Endodermal cell (in vitro differentiated cells): ENCODE results near the gene OGFOD3. TPM values are rescaled to one million over a fixed set of nuclear protein-coding genes. Genes with fewer than 3 reads are reported as not detected.
"Not testable (repeated sequence)": the region's sequence is repeated elsewhere in the genome, so short reads cannot be mapped to it uniquely, and the experiment has no call there.

Source experiments
- DNase-seq: peaks from one replicate; pipeline ENCODE4 v3.0.0-alpha.2; 2017
- H3K27ac ChIP-seq: 2 replicates; pipeline ENCODE4 v1.5.1; 2013; ENCODE audit warnings: mild to moderate bottlenecking, low read depth, low read length, moderate library complexity
- H3K27me3 ChIP-seq: 2 replicates; pipeline ENCODE4 v1.6.1; 2013; ENCODE audit warnings: mild to moderate bottlenecking, low read length, moderate library complexity; ENCODE audit not compliant: insufficient read depth, control insufficient read depth, poor library complexity, severe bottlenecking
- H3K36me3 ChIP-seq: 2 replicates; pipeline ENCODE4 v1.7.0; 2013; ENCODE audit warnings: mild to moderate bottlenecking, low read length, moderate library complexity; ENCODE audit not compliant: control insufficient read depth, insufficient read depth
- H3K4me1 ChIP-seq: one replicate; pipeline ENCODE4 v1.7.0; 2013; ENCODE audit warnings: low read length; ENCODE audit not compliant: control insufficient read depth, insufficient read depth
- H3K4me3 ChIP-seq: 2 replicates; pipeline ENCODE4 v1.5.1; 2013; ENCODE audit warnings: mild to moderate bottlenecking, low read length, moderate library complexity
- H3K9ac ChIP-seq: 2 replicates; pipeline ENCODE4 v1.6.1; 2013; ENCODE audit warnings: mild to moderate bottlenecking, low read length, moderate library complexity; ENCODE audit not compliant: poor library complexity, severe bottlenecking; ENCODE audit errors: extremely low read depth
- H3K9me3 ChIP-seq: 2 replicates; pipeline ENCODE4 v1.6.1; 2013; ENCODE audit warnings: mild to moderate bottlenecking, low read length, moderate library complexity; ENCODE audit not compliant: control insufficient read depth
- H3K27ac Mint-ChIP-seq: 2 replicates; pipeline ENCODE4 v1.8.0; 2020; ENCODE audit warnings: mixed read lengths
- H3K27me3 Mint-ChIP-seq: 2 replicates; pipeline ENCODE4 v1.8.0; 2021; ENCODE audit warnings: mild to moderate bottlenecking, mixed read lengths; ENCODE audit not compliant: insufficient read depth
- H3K36me3 Mint-ChIP-seq: 2 replicates; pipeline ENCODE4 v1.8.0; 2020; ENCODE audit warnings: low read depth, mixed read lengths
- H3K4me1 Mint-ChIP-seq: 2 replicates; pipeline ENCODE4 v1.8.0; 2020; ENCODE audit warnings: mixed read lengths
- H3K4me3 Mint-ChIP-seq: 2 replicates; pipeline ENCODE4 v1.8.0; 2020; ENCODE audit warnings: mild to moderate bottlenecking, moderate library complexity, mixed read lengths
- H3K9me3 Mint-ChIP-seq: 2 replicates; pipeline ENCODE4 v1.8.0; 2020; ENCODE audit warnings: mild to moderate bottlenecking, mixed read lengths
- WGBS, 2 experiments: methylation state at CpG; one replicate each; pipeline versions ENCODE4 v1.1.5 to v1.1.7; 2013; ENCODE audit warnings: missing lambda C conversion rate in 2 of 2, mixed read lengths in 1 of 2; ENCODE audit not compliant: insufficient coverage in 1 of 2, insufficient read length in 1 of 2; 5-methylcytosine and 5-hydroxymethylcytosine counted together
- total RNA-seq, 2 donors: library from RNA; stranded (reverse); fragmentation: NEBNext Ultra II Directional in 1 of 2; extraction: Animal tissue kit (Norgen Biotek cat#: 25700) in 1 of 2; gene quantifications; 2 replicates in 1 of 2; 3 replicates in 1 of 2; pipeline ENCODE4 v1.2.1, GENCODE V29; 2021
- TF ChIP-seq, protein P1 (sequence below): fragments of 200-600 bp; sonication (generic); conservative IDR thresholded peaks from 2 replicates; pipeline ENCODE4 v1.5.0; 2021; ENCODE audit warnings: antibody characterized with exemption, mild to moderate bottlenecking

OGFOD3 gene
- total RNA-seq, 2 donors from 2014 or later = 24.0 to 30.1 TPM

GRCh38 chr17:82382933-82383255 is 35.5 kb downstream of the OGFOD3 start:
- TF ChIP-seq, protein P1, sequence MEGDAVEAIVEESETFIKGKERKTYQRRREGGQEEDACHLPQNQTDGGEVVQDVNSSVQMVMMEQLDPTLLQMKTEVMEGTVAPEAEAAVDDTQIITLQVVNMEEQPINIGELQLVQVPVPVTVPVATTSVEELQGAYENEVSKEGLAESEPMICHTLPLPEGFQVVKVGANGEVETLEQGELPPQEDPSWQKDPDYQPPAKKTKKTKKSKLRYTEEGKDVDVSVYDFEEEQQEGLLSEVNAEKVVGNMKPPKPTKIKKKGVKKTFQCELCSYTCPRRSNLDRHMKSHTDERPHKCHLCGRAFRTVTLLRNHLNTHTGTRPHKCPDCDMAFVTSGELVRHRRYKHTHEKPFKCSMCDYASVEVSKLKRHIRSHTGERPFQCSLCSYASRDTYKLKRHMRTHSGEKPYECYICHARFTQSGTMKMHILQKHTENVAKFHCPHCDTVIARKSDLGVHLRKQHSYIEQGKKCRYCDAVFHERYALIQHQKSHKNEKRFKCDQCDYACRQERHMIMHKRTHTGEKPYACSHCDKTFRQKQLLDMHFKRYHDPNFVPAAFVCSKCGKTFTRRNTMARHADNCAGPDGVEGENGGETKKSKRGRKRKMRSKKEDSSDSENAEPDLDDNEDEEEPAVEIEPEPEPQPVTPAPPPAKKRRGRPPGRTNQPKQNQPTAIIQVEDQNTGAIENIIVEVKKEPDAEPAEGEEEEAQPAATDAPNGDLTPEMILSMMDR = no peak

DNA sequence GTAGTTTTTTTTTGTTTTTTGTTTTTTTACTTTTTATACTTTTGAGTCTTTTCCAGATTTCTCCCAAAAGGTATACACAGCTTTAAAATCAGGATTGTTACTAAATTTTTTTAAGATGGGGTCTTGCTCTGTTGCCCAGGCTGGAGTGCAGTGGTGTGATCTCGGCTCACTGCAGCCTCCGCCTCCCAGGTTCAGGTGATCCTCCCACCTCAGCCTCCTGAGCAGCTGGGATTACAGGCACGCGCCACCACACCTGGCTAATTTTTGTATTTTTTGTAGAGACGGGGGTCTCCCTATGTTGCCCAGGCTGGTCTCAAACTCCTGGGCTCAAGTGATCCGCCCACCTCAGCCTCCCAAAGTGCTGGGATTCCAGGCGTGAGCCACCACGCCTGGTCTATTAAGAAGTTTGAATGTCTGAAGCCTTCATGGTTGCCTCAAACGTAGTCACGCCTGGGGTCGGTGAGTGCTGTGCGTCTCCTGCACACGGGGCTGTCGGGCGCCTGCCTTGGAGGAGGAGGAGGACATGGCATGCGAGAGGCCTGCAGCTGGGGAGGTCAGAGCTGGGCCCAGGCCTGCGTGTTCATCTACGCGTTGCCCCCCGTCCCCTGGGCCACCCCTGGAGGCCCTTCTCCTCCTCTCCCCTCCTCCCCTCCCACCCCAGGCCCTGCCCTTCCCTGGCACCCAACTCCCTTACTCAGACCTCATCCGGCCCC is 36.0 kb downstream of the OGFOD3 start:
- H3K9ac ChIP-seq, H3K4me1 ChIP-seq, H3K27ac ChIP-seq, H3K36me3 ChIP-seq, H3K9me3 ChIP-seq, H3K27me3 ChIP-seq, H3K36me3 Mint-ChIP-seq, H3K27ac Mint-ChIP-seq, H3K4me1 Mint-ChIP-seq, DNase-seq, H3K9me3 Mint-ChIP-seq, H3K4me3 Mint-ChIP-seq, H3K4me3 ChIP-seq: not testable (repeated sequence)
- peaks cover 11% of the 10 kb centered on the region for H3K27me3 Mint-ChIP-seq
- WGBS, 2 experiments = 93 to 95% methylated on average over 11 to 21 of the region's 21 CpGs

More at GRCh38 chr17:82382933-82383255, 35.5 kb downstream of the OGFOD3 start:
- no peaks in the 10 kb centered on the region for H3K36me3 ChIP-seq
- no peak overlapping the region for H3K4me3 ChIP-seq
- H3K9ac ChIP-seq = no peak overlapping the region
- H3K27me3 ChIP-seq = no peaks in the 10 kb centered on the region
- H3K9me3 ChIP-seq = no peaks in the 10 kb centered on the region
- no peak for DNase-seq
- Mint-ChIP-seq H3K4me3 (no peak overlapping the region), H3K27ac (no peak overlapping the region), H3K4me1 (no peaks in the 10 kb centered on the region), H3K9me3 (no peaks in the 10 kb centered on the region), H3K36me3 (no peaks in the 10 kb centered on the region), H3K27me3 (peaks cover 11% of the 10 kb centered on the region)
- no peaks in the 10 kb centered on the region for H3K4me1 ChIP-seq
- no peak overlapping the region for H3K27ac ChIP-seq
- 86 to 96% methylated on average over 4 to 11 of the region's 11 CpGs for WGBS, 2 experiments

DNA sequence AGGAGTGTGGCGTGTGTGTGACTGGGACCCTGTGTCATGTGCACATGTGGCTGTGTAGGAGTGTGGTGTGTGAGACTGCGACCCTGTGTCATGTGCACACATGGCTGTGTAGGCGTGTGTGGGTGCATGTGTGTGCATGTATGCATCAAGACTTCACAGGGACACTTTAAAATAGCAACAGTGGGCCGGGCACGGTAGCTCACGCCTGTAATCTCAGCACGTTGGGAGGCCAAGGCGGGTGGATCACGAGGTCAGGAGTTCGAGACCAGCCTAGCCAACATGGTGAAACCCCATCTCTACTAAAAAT is 36.7 kb downstream of the OGFOD3 start:
- H3K27ac ChIP-seq, H3K9ac ChIP-seq, DNase-seq, H3K4me1 ChIP-seq, H3K27ac Mint-ChIP-seq, H3K4me3 Mint-ChIP-seq, H3K4me3 ChIP-seq, H3K36me3 ChIP-seq, H3K4me1 Mint-ChIP-seq, H3K9me3 ChIP-seq, H3K9me3 Mint-ChIP-seq, H3K27me3 ChIP-seq, H3K36me3 Mint-ChIP-seq: not testable (repeated sequence)
- 94 to 98% methylated on average over 8 to 10 of the region's 10 CpGs for WGBS, 2 experiments
- H3K27me3 Mint-ChIP-seq = peaks cover 11% of the 10 kb centered on the region

DNA sequence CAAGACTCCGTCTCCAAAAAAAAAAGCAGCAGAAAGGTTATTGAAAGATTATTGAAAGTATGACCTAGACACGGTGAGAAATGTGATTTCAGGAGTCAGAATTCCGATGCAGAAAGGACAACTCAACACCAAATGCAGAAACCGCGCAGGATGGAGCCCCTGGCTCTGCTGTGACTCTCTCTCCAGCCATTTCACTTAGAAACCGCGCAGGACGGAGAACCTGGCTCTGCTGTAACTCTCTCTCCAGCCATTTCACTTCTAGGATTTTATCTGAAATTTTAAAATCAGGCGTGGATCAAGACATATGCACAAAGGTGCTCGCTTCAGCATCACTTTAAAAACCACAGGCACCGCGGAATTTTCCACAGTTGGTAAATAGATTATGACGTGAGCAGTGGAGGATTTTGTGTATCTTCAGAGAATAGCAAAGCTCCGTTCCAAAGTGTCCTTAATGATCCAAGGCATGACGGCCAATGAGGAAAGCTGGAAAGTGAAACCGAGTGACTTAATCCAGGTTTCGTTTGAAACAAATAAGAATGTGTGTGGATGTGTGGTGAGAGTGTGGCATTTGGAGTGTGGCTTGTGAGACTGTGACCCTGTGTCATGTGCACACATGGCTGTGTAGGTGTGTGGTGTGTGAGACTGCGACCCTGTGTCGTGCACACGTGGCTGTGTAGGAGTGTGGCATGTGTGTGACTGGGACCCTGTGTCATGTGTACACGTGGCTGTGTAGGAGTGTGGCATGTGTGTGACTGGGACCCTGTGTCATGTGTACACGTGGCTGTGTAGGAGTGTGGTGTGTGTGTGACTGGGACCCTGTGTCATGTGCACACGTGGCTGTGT is 37.3 kb downstream of the OGFOD3 start:
- Histone ChIP-seq H3K9me3 (no peaks in the 10 kb centered on the region), H3K27ac (no peak overlapping the region), H3K9ac (no peak overlapping the region), H3K4me3 (no peak overlapping the region), H3K27me3 (no peaks in the 10 kb centered on the region), H3K4me1 (no peaks in the 10 kb centered on the region), H3K36me3 (no peaks in the 10 kb centered on the region)
- no peak overlapping the region for H3K4me3 Mint-ChIP-seq
- H3K36me3 Mint-ChIP-seq = no peaks in the 10 kb centered on the region
- WGBS, 2 experiments = 92 to 93% methylated on average over 18 to 23 of the region's 23 CpGs
- H3K9me3 Mint-ChIP-seq = no peaks in the 10 kb centered on the region
- no peak overlapping the region for H3K27ac Mint-ChIP-seq
- TF ChIP-seq, protein P1 = no peak
- peaks cover 14% of the 10 kb centered on the region for H3K27me3 Mint-ChIP-seq
- no peak for DNase-seq
- H3K4me1 Mint-ChIP-seq = no peaks in the 10 kb centered on the region
